ENCODE data around the gene SLC25A44.

DNA sequence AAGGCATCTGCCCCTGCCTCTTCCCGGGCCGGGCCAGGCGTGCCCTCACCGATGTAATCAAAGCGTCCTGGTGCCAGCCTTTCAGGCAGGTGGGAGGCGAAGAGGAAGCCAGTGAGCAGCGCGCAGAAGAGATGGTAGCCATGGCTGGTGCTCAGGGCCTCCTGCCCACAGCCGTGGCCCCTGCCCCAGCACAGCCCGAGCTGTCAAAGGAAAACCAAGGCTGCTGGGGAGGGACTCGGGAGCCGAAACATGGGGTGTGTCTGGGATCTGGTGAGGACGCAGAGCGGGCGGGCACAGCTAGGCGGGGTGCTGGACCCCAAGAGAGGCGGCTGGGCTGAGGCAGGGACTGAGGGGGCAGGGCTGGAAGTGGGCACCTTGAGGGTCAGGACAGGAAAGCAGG, 50.8 kb downstream of the SLC25A44 start:
- TF ChIP-seq, protein P1, sequence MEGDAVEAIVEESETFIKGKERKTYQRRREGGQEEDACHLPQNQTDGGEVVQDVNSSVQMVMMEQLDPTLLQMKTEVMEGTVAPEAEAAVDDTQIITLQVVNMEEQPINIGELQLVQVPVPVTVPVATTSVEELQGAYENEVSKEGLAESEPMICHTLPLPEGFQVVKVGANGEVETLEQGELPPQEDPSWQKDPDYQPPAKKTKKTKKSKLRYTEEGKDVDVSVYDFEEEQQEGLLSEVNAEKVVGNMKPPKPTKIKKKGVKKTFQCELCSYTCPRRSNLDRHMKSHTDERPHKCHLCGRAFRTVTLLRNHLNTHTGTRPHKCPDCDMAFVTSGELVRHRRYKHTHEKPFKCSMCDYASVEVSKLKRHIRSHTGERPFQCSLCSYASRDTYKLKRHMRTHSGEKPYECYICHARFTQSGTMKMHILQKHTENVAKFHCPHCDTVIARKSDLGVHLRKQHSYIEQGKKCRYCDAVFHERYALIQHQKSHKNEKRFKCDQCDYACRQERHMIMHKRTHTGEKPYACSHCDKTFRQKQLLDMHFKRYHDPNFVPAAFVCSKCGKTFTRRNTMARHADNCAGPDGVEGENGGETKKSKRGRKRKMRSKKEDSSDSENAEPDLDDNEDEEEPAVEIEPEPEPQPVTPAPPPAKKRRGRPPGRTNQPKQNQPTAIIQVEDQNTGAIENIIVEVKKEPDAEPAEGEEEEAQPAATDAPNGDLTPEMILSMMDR (IDR thresholded peaks at IDR 0.05; ENCODE audit: insufficient read depth, low read depth, low read length): no peak
- no peak for TF ChIP-seq EZH2 (IDR thresholded peaks at IDR 0.05; ENCODE audit: insufficient read depth, low read length)

Data from astrocyte (in vitro differentiated cells and primary cell).